ENCODE data around the gene PEX16.

PEX16 gene

GRCh38 chr11:45917623-45918330, at the start of gene PEX16:
Gene PEX16, minus strand, starts transcription at chr11:45917877. Its CDS starts 66 bp downstream, at chr11:45917811.
- peak; percentile 99 for DNase-seq

DNA sequence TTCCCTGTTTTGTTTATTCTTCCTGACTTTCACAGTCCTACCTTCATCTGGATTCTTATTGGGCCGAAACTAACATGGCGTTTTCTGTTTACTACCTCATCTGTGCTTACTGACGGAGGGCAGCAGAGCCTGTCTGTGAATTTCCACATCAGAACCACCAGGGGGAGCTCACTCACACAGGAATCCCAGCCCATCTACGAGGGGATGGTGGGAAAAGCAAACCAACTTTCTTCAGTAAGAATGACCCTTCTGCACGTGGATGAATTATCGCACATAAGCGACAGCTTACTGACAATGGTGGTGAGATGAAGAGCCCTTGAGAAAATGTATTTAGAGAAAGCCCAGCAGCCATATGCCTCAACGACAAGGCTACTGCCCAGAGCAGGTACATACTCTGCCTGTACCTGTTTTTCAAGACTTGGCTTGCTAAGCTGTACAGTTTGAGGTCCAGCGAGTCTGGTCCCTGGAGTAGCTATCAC, 47.3 kb upstream of the PEX16 start:
- peak; percentile 76 for DNase-seq

DNA sequence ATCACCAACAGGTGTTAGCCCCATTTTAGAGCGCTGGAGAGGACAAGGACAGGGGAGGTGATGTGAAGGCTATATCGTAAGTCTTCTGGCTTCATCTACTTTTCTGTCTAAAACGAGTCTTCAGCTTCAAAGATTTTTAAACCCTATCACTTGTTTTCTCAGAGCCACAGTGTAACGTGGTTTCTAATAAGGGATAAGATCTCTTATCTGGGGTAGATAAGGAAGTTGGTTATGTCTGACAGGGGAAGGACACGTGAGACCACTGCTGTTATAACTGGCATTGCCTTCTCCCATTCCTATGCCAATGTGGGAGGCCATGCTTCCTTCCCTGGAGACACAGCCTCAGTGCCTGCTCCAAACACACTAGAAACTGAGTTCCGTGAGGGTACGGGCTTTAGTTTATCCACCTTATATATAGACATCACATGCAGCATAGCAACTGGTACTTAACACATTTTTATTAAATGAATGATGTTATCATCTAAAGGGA, 44.1 kb upstream of the PEX16 start:
- no peak for DNase-seq

DNA sequence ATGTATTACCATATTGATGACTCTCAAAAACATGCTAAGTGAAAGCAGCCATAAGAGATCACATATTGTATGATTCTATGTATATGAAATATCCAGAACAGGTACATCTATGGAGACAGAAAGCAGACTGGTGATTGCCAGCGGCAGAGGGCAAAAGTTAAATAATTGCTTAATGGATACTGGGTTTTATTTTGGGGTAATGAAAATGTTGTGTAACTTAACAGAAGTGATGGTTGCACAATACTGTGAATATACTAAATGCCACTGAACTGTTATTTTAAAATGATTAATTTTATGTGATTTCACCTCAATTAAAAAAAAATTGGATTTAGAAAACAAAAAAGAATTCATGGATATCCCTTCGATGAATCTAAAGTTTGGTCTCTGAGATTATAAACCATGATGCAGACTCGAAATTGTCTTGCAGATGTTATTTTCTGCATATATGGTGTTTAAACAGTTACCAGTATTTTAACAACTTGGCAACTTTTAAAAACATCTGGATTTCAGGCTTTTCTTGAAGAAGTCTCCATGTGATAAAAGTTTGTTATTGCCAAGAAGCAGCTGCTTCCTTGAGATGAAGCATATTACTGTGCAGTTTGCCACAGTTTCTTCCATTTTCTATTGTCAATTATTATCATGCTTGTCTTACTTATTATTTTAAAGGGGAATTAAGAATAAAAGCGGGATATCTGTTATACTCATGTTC, 42.9 kb upstream of the PEX16 start:
- no peak for DNase-seq

DNA sequence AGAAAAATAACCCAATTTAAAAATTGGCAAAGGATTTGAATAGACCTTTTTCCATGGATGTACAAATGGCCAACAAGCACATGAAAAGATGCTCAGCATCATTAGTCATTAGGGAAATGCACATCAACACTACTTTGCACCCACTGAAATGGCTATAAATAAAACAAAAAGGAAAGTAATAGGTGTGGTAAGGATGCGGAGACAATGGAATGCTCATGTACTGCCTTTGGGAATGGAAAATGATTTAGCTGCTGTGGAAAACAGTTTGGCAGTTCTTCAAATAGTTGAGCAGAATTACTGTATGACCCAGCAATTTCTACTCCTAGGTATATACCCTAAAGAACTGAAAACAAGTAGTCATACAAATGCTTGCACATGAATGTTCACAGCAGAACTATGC, 42.2 kb upstream of the PEX16 start:
- no peak for DNase-seq

DNA sequence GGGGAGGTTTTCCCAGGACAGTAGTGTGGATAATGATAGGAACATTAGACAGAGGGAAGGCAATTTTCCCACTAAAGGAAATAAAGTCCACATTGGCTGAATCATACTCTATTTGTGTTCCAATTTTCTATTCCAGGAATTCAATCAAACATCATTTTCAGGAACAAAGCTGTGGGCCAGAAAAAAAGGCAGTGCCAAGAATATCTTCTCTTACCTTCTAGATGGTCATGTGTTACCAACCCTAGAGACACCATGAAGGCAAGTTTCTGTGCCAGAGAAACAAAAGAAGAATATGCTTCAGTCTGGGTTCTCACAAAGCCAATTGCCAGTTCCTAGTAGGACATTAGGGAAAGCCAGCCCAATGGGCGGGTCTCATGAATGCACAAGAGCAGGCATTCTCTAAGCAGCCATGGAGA, 32.3 kb upstream of the PEX16 start:
- DNase-seq: no peak

DNA sequence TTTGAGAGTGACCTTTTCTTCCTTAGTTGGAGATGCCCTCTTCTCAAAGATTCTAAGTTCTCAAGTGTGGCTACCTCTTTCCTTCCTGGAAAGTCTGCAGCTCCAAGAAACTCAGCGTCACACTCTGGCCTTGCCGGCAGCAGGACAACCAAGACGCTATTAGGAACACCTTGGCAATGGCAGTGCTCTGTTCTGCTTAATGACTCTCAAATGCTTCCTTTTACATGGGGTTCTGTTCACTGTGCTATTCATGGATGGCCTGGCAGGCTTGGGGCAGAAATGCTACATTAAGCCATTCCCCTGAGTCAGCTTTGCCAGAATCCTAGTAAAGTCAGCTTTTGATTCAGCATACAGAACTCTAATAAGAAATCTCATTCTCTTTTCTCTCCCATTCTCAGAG, 30.7 kb upstream of the PEX16 start:
- no peak for DNase-seq

DNA sequence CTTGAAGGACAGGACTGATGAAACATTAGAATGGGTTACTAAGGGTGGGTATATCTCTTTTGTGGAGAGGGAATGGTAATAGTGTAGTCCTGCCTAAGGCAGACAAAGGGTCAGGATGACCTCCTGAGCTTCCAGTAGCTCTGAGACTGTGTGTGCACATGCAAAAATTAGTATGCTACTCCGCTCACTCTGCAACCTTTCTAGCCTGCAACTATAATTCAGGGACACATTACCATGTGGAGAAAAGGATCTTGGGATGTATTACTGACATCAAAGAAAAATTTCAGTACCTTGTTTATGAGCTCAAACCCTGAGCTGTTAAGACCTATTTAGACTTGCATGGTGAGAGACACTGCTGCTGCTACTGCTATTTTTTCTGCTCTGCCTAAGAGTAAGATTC, 30.2 kb upstream of the PEX16 start:
- no peak for DNase-seq

DNA sequence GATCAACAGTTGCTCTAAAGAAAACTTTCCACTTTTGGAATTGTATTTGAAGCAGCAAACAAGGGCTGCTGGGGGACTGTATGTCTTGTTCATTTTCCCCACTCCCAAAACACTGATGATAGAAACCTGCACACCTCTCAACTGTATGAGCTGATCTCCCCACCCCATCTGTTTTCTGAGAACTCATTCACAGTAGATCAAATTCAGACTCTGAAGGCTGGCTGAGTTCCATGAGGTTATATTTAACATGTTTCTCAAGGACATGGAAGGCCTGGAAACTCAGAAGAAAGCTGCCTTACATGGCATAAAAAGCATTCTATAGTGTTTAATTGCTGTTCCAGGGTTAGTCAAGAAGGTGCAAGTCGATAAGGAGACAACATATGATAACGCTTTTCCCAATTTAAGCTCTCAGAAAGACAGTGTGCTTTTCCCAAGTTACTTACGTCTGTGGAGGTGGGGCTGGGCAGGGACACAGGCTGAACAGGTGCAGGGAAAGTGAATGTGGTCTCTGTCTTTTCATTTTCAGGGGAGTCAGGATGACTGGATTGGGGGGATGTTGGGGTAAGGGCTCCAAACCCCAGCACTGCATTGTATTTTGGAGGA, 27.8 kb upstream of the PEX16 start:
- no peak for DNase-seq

- DNase-seq: no peak
Observed at GRCh38 chr11:45942381-45942780, 24.7 kb upstream of the PEX16 start.

DNA sequence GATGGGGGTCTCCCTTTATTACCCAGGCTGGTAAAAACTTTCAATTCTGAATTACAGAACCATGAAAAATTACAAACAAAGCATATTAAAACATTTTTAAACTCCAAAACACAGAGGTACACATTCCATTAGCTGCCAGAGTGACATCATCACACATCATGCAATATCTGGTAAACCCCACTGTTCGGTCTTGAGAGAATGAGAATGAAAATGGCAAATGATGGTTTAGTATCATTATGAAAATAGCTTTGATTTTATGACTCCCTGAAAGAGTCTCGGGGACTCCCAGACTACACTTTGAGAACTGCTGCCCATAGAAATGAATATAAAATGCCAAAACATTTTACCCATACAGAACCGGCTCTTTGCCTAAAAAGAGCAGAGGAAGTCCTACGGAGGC, 23.6 kb upstream of the PEX16 start:
- DNase-seq: no peak

- no peak for DNase-seq
Observed at GRCh38 chr11:45939836-45940235, 22.2 kb upstream of the PEX16 start.

- no peak for DNase-seq
Observed at GRCh38 chr11:45937916-45938315, 20.2 kb upstream of the PEX16 start.

DNA sequence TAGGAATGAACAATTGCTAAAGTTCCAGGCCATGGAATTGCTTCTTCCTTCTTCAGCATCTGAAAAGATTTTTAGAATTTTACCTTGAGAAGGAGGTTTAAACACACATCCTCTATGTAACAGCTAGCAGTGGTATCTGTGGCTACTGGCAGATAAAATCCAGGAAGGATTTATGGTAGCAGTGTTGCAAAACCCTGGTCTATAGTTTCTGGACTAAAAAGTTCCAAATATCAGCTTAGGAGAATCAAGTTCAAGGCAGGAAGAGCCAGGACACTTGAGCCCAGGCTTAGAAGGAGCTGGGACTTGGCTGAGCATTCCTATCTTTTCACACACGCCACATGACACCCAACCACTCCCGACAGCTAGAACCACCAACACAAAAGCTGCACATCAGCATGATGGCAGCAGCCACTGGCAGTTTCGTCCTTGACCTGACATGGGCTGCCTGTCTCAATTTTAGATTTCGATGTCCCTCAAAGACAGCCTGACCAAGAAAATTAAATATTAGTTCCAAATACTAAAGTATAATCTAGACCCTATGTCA, 18.9 kb upstream of the PEX16 start:
- DNase-seq: no peak

DNA sequence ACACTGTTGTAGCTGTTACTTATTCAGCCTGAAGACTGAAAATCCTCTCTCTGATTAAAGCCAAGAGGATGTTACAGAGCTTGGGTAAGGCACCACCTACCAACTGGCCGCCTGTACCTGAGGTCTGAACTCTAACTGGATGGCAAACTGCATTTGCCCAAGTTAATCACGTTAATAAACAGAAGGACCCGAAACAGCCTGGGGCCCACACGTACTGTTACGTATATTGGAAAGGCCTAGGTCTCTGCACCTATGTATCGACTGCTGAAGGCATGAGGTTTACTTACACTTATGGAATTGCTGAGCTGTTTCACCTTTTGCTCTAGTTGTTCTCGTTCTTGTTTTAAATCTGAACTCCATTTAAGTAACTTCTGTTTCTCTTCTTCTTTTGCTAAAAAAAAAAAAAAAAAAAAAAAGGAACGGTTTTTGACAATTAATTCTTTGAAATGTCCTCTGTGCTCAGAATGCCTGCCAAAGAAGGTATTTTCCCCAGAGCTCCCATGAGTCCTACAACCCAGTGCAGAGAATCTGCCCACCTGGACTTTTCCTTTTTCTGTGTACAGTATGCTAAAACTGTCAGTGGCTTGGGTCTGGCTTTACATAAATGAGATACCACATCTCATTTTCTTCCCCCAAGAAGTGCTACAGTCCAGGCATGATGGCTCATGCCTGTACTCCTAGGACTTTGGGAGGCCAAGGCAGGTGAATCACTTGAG, 17.8 kb upstream of the PEX16 start:
- DNase-seq: no peak

DNA sequence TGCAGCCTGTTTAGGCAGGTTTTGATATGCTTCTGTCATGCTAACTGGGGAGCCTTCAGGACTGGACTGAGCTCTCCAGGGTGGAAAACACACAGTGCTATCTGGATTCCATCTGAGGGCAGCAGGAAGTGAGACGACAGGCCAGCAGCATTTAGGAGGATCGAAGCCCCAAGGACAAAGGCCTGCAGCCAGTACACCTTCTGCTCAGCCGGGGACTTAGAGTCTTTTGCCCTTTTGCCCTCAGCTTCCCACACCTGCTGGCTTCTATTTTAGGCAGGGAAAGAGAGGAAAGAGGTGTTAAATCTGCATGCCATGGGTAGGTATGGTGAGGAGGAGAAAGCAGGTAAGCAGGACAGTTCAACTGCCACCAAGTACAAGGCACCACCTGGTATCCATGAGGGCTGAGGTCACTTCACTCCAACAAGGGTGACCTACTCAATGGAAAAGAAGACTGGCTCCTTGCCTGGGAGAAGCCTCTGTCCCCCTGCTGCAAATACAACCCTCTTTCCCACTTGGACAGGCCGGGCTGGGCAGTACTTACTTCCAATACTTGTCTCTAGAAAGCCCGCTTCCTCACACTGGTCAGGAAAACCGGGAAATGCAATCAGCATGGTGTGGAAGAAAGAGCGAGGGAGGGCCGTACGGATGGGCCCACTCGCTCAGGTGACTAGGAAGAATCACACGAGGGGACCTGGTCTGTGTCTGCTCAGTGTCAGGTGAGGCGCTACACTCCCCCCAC, 17.1 kb upstream of the PEX16 start:
- DNase-seq: no peak

DNA sequence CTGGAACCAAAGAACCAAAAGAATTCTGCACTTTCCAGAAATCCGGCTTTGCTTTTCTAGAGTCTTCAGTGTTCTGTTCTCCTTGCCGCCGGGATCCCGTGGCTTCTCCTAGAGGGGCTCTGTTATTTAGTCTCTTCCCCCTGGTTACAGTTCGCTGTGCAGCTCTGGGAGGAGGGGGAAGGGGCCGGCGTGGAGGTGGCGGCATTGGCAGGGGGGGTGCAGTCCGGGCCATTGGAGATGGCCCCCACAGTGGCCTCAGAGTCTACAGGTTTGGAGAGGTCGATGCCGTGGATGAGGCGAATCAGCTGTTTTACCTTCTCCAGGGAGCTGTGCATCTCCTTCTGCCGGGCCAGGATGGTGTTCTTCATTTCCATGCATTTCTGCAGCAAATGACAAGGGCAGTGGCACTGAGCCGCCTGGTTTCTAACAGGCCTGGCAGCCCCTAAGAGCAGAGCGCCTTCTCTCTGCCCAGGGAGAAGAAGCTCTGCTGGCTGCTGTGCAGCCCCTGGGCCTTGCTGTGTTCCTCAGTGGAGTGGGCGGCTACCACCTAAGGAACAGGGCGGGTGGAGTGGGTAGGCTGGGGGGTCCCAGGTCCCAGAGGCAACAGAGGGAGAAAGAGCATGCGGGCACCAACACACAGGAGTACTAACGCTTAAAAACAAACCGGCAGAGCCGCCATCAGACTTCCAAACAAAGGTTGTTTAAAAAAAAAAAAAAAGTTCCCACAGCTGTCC, 16.3 kb upstream of the PEX16 start:
- DNase-seq: no peak

DNA sequence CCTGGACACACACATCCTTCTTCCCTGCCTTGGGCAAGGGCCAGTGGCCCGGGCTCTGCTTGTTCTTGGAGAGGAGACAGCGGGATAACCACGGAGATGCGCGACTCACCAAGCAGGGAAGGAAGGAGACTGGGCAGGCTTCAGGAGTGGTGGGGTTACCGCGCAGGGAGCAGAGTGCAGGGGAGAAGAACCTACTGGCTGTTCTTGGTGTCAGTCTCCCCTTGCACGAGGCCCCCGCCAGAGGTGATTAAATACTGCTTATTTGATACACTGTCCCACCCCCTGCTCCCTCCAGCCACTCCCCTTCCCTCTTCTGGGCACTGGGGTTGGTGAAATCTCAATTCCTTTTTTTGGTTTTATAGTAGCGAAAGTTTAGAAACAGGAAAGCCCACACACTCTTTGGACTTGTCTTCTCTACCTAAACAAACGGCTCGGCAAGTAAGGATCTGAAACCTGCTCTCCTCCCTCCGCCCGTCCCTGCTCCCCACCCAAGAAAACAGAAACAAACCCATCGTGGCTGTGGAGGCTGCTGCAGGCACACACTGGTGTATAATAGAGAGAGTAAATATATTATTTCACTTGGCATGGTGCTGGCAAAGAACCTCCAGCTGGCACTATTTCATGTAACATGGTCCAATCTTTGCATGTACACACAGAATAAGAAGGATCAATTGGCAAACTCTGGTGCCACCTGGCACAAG, 15.6 kb upstream of the PEX16 start:
- no peak for DNase-seq

DNA sequence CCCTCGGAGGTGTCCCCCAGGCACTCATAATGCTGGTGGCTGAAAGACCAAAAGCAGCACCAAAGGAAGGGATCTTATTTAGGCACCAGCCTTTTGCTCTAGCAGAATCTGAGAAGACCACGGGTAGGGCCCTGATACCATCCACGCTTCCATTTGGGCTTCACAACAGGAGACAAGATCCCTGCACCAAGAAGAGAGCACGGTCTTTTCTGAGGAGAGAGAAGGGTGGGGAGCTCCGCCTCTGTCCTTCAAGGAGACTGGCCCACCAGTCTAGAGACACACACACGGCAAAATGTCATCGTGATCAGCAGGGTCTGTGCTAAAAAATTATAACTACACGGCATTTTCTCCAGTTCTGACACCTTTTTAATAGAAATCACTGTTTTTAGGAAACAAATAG, 14.5 kb upstream of the PEX16 start:
- no peak for DNase-seq

- no peak for DNase-seq
Observed at GRCh38 chr11:45931739-45932138, 14.1 kb upstream of the PEX16 start.
